ENCODE results near the gene KCNC1. TPM values are rescaled to one million over a fixed set of nuclear protein-coding genes. Genes with fewer than 3 reads are reported as not detected.

Gene KCNC1
- total RNA-seq, 1 experiment from 2014 or later, result 0.04 TPM

DNA sequence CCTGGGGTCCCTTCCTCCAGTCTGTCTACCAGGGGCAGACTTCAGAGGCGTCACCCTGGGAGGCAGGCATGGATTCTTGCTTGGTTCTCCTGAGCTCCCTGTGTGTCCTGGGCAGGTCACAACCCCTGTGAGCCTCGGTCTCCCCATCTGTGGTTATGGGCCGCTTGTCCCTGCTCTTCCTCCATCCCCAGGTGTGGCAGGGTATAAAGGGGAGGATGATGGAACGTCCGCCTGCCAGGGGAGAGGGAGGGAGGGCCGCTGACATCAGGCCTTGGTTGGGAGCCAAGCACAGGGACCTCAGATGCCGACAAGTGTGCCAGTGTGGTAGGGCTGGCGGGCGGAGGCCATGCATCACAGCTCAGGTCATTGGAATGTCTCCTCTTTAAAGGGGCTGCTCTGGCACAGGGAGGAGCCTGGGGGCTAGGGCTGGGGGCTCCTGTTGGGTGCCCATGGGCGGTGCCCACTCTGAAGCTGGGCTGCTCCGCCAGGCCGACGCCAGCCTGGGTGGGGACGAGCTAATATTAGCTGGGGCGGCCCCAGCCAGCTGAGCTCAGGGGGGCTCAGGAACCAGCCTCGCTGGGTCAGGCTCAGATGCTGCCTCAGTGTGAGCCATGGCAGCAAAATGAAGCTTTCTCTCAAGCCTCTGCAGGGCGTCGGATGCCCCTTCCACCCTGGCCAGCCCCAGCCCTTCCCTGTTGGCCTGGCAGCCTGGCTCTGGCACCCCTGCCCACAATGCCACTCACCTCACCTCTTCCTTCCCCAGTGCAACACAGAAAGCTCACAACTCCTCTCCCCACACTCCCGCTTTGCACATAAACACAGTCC lies 12.8 kb downstream of the KCNC1 start:
- no peaks in the 10 kb centered on the region for H3K27me3 ChIP-seq (ENCODE audit: insufficient read depth, low read length)
- no peak overlapping the region for H3K4me3 Mint-ChIP-seq
- H2BK12ac ChIP-seq (ENCODE audit: insufficient read length, low read depth, low read length), result no peak overlapping the region
- no peak overlapping the region for H3K23ac ChIP-seq (ENCODE audit: insufficient read length, low read depth, low read length)
- no peak overlapping the region for H3K27ac Mint-ChIP-seq
- TF ChIP-seq, protein P1, sequence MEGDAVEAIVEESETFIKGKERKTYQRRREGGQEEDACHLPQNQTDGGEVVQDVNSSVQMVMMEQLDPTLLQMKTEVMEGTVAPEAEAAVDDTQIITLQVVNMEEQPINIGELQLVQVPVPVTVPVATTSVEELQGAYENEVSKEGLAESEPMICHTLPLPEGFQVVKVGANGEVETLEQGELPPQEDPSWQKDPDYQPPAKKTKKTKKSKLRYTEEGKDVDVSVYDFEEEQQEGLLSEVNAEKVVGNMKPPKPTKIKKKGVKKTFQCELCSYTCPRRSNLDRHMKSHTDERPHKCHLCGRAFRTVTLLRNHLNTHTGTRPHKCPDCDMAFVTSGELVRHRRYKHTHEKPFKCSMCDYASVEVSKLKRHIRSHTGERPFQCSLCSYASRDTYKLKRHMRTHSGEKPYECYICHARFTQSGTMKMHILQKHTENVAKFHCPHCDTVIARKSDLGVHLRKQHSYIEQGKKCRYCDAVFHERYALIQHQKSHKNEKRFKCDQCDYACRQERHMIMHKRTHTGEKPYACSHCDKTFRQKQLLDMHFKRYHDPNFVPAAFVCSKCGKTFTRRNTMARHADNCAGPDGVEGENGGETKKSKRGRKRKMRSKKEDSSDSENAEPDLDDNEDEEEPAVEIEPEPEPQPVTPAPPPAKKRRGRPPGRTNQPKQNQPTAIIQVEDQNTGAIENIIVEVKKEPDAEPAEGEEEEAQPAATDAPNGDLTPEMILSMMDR (conservative IDR thresholded peaks at IDR 0.05), result no peak
- no peaks in the 10 kb centered on the region for H3K4me1 ChIP-seq (ENCODE audit: insufficient read depth, low read length)
- no peak overlapping the region for H2AFZ ChIP-seq (ENCODE audit: low read length)
- H3K27me3 Mint-ChIP-seq (ENCODE audit: low read depth), result peaks cover 20% of the 10 kb centered on the region
- no peaks in the 10 kb centered on the region for H3K23me2 ChIP-seq (ENCODE audit: insufficient read length, low read depth, low read length, poor library complexity, severe bottlenecking)
- no peaks in the 10 kb centered on the region for H3K36me3 Mint-ChIP-seq (ENCODE audit: insufficient read depth in 1 of 3, low read depth in 3 of 3)
- no peaks in the 10 kb centered on the region for H3K4me1 Mint-ChIP-seq
- no peaks in the 10 kb centered on the region for H3K79me1 ChIP-seq (ENCODE audit: insufficient read depth, low read depth, low read length, poor library complexity, severe bottlenecking)
- H4K20me1 ChIP-seq (ENCODE audit: control insufficient read depth, insufficient read depth, insufficient read length), result no peaks in the 10 kb centered on the region
- DNase-seq, result no peak
- no peak overlapping the region for H4K5ac ChIP-seq (ENCODE audit: insufficient read length, low read depth, low read length)
- H2BK120ac ChIP-seq (ENCODE audit: low read depth, low read length, poor library complexity, severe bottlenecking), result no peak overlapping the region
- no peak overlapping the region for H3K9ac ChIP-seq (ENCODE audit: extremely low read depth, insufficient read length, low read length)
- H3K79me2 ChIP-seq (ENCODE audit: insufficient read depth, low read length), result no peaks in the 10 kb centered on the region
- H3T11ph ChIP-seq (ENCODE audit: low read length), result no peak overlapping the region
- no peak overlapping the region for H3K14ac ChIP-seq (ENCODE audit: insufficient read depth, low read length)
- no peak overlapping the region for H4K8ac ChIP-seq (replicated peaks; ENCODE audit: insufficient read length, low read depth, low read length)
- no peak overlapping the region for H2BK5ac ChIP-seq (ENCODE audit: insufficient read length, low read length)
- H3K27ac ChIP-seq (ENCODE audit: insufficient read length, low read depth, low read length), result no peak overlapping the region
- H3K4ac ChIP-seq (ENCODE audit: low read depth, low read length), result no peak overlapping the region
- WGBS (ENCODE audit: extremely low coverage, insufficient read length, low lambda C conversion rate), result no CpG with 5 or more reads among the region's 19 CpGs
- H2BK20ac ChIP-seq (ENCODE audit: low read depth, low read length, poor library complexity, severe bottlenecking), result no peak overlapping the region
- no peak overlapping the region for H2AK5ac ChIP-seq (ENCODE audit: insufficient read length, low read length)
- H3K18ac ChIP-seq (ENCODE audit: insufficient read length, low read depth, low read length), result no peak overlapping the region
- H2BK15ac ChIP-seq (ENCODE audit: low read depth, low read length), result no peak overlapping the region
- H3K56ac ChIP-seq (ENCODE audit: insufficient read length, low read depth, low read length), result no peak overlapping the region
- H3K9me3 ChIP-seq (ENCODE audit: control insufficient read depth, low read depth, low read length), result no peaks in the 10 kb centered on the region
- no peak overlapping the region for H3K4me2 ChIP-seq (ENCODE audit: insufficient read depth, insufficient read length, low read length)
- no peak overlapping the region for H4K91ac ChIP-seq (ENCODE audit: insufficient read length, low read depth, low read length)
- H3K9me3 Mint-ChIP-seq, result no peaks in the 10 kb centered on the region
